NCI-H2081 treated with DMSO at 0.1 percent for 48 hours (cell line): ENCODE measurements around the gene AGRN.
"Not testable (repeated sequence)": the region's sequence is repeated elsewhere in the genome, so short reads cannot be mapped to it uniquely, and the experiment has no call there.

Experiments used
- DNase-seq: peaks from one replicate; lab custom pipeline; 2025; lab: John Stamatoyannopoulos, UW

The AGRN gene

GRCh38 chr1:1053682-1054081, 33.8 kb downstream of the AGRN start:
- DNase-seq: no peak

DNA sequence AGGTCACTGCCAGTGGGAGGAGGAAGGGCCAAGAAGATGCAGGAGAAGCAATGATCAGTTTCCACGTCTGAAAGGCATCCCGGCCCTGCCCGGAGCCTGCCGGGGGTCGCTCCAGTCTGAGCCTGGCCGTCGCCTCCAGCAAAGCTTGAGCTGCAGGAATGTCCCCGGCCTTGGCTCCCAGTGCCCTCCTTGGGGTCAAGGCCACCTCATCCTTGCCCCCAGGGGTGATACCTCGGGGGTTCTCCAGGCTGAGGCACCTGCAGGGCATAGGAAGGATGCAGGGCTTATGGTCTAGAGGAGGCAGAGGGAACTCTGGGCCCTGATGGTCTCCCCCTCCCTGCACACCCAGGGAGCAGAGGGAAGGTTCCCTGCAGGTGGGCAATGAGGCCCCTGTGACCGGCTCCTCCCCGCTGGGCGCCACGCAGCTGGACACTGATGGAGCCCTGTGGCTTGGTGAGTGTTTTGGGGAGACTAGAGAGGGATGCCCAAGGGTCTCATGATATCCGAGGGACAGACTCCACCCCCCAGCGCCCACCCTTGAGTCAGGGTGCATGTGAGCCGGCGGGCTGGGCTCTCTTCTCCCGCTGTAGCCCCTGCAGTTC, 34.3 kb downstream of the AGRN start:
- DNase-seq: no peak

- DNase-seq: no peak
Observed at GRCh38 chr1:1054971-1055370, 35.1 kb downstream of the AGRN start.

GRCh38 chr1:1055841-1056736, 36.2 kb downstream of the AGRN start:
- DNase-seq: no peak

- DNase-seq: not testable (repeated sequence)
Observed at GRCh38 chr1:1057769-1058087, 37.8 kb downstream of the AGRN start.

DNA sequence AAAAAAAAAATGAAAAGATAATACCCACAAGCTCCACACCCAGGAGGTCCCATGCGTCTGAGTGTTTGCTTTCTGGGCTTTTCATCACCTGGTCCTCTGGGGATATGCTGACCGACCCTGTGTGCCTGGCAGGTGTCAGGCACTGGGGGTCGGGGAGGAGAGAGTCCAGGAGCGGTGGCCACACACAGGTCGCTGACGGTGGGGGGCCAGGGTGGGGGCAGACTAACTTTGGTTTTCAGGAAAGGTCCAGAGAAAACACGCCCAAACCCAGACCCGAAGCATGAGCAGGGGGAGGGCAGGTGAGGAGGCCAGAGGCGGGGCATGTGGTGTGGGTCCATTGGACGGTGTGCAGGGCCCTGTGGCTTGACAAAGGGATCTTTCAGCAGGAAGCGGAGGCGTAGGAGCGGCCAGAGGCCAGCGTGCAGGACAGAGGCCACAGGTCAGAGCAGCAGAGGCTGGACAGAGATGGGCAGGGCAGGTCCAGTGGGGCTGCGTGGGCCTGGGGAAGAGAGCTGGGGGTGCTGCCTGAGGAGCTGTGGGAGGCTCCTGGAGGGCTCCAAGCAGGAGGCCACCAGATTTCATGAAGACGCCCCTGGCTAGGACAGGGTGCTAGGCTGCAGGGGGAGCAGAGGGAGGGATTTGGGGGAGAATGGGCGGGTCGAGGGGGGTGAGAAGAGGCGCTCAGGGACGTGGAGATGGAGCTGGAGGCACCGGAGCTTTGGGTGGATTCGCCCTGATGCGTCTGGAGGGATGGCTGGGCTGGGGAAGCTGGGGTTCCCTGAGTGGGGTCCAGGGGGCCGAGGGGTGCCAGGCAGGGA, 38.4 kb downstream of the AGRN start:
- DNase-seq: no peak

DNA sequence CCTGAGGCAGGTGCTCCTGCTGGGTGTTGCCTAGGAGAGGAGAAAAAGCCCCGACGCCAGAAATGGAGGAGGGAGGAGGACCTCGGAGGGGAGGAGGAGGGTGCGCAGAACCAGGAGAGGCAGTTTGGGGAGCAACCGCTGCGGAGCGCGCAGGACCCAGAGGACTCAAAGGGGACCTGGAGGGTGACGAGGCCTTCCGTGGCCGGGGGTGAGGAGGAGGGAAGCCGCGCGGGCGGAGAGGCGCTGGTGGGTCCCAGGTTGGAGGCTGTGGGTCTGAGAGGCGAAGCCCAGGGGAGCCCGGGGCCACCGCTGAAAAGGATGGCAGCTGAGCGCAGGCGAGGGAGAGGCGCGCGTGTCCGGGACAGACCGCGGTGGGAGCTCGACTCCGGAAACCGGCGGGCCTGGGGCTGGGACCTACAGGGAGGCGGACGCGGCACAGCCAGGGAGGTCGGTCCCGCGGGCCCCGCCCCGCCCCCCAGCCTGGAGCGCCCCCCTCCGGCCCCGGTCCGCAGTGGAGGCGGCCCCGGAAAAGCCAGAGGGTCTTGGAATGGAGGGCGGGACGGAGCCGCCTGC, 39.1 kb downstream of the AGRN start:
- DNase-seq: no peak

DNA sequence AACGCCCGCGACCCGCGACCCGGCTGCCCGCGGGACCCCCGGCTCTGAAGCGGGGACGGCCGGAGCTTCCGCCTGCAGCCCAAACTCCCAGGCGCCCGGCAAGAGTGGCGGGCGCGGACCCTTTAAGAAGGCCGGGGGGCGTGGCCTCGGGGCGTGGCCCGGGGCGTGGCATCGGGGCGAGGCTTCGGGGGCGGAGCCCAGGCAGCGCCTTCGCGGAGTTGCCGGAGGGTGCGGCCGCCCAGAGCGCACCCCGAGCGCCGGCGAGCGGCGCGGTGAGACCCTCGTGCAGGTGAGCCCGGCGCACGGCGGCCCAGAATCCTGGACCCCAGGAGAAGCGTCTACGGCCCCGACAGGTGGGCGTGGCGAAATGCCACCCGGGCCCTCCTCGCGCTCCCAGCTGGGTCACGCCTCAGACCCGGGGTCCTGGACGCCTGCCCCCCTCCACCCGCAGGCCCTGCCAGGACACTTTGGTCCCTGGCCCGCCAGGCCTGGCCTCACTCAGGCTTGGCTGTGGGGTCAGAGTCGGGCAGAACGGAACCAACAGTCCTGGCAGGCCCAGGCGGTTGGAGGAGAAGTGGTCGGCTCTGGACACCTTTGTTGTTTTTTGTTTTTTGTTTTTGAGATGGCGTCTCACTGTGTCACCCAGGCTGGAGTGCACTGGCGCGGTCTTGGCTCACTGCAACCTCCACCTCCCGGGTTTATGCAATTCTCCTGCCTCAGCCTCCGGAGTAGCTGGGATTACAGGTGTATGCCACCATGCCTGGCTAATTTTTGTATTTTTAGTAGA, 39.8 kb downstream of the AGRN start:
- peak; percentile 5 for DNase-seq

DNA sequence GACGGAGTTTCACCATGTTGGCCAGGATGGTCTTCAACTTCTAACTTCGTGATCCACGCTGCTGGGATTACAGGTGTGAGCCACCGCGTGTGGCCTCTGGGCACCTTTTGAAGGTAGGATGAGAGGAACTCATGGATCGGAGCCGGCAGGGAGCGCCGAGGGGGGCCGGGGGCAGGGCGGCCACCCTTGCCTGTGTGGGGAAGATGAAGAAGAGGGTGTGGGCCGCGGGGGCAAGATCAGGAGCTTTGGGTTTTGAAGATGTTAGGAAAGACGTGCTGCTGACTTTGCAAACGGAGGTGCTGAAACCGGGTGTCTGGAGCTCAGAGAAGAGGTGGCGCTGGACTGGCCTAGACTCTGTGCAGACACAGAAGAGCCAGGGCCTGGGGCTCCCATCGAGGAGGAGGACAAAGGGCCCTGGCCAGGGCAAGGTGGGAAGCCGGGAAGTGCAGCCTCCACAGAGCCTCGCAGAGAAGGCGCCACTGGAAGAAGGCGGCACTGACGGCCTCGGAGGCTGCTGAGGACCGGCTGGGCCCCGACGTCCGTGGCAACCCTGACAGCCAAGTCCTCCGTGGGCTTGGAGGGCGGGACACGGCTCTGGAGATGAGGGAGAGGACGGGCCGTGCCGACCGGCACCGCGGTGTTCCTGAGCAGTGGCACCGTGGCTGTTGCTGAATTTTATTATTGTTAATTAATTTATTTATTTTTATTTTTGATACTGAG, 40.5 kb downstream of the AGRN start:
- no peak for DNase-seq

GRCh38 chr1:1061682-1062345, 41.9 kb downstream of the AGRN start:
- no peak for DNase-seq

GRCh38 chr1:1062348-1063163, 42.6 kb downstream of the AGRN start:
- DNase-seq: no peak

GRCh38 chr1:1063261-1063944, 43.5 kb downstream of the AGRN start:
- DNase-seq: no peak

DNA sequence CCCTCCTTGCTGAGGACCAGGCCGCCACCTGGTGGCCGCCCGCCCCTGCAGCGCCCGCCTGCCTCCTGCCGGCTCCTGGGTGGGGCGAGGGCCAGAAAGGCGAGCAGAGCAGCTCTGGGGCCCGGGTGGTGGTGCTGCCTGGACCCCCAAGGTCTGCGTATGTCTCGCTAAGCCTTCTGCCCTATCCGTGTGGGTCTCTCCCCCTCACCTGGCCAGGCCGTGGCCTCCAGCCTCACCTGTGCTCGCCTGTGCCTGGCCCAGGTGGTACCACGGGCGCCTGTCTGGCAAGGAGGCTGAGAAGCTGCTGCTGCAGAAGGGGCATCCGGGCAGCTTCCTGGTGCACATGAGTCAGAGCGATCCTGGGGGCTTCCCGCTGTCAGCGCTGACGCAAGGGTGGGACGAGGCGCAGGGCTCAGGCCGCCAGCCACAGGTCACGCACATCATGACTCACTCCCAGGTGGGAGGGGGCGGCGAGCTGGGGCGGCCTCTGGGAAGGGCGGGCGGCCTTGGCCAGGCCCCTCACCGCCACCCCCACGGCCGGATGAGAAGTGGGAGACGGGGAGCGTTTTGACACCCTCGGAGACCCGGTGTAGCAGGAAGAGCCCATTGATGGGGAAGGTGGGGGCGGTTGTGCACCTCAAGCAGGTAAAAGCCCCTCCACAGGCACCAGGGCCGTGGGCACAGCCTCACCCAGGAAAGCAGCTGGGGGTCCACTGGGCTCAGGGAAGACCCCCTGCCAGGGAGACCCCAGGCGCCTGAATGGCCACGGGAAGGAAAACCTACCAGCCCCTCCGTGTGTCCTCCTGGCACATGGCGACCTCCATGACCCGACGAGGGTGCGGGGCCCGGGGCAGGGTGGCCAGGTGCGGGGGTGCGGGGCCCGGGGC, 44.3 kb downstream of the AGRN start:
- DNase-seq: no peak

- DNase-seq: no peak
Observed at GRCh38 chr1:1065265-1065939, 45.5 kb downstream of the AGRN start.

DNA sequence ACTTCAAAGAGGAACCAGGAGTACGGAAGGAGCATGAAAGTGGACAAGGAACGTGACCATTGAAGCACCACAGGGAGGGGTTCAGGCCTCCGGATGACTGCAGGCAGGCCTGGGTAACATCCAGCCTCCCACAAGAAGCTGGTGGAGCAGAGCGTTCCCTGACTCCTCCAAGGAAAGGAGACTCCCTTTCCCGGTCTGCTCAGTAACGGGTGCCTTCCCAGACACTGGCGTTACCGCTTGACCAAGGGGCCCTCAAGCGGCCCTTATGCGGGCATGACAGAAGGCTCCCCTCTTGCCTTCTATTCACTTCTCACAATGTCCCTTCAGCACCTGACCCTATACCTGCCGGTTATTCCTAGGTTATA, 46.0 kb downstream of the AGRN start:
- DNase-seq: not testable (repeated sequence)

- no peak for DNase-seq
Observed at GRCh38 chr1:1066403-1067283, 46.7 kb downstream of the AGRN start.
